HCT116 (cell line): ENCODE measurements around the gene AIRE. TPM values are rescaled to one million over a fixed set of nuclear protein-coding genes. Genes with fewer than 3 reads are reported as not detected.

ENCODE experiments used
- ATAC-seq: fragments of 200-7000 bp; cut with Tn5 transposase; 2 replicates; pipeline ENCODE4 v1.9.1; 2020; ENCODE audit warnings: mild to moderate bottlenecking, moderate library complexity
- BruUV-seq: library from RNA; stranded (reverse); fragments of 400-500 nt; replicated peaks from 2 replicates; lab custom pipeline; 2021; lab: Mats Ljungman, UMichigan
- CTCF ChIA-PET: fragments of 300-600 bp; sonication (Branson Sonifier 250); formaldehyde crosslinking; loops from one replicate; lab custom pipeline; 2021; ENCODE audit warnings: antibody characterized with exemption; lab: Charles Lee
- POLR2A ChIA-PET: fragments of 300-600, 350-600 bp; sonication (Branson Sonifier 250); formaldehyde crosslinking; loops from one replicate; lab custom pipeline; 2021; ENCODE audit warnings: antibody characterized with exemption; lab: Charles Lee
- RAD21 ChIA-PET, 2 experiments: fragments of 300-600 bp; sonication (Branson Sonifier 250); formaldehyde crosslinking; loops; one replicate each; lab custom pipeline; 2023; ENCODE audit warnings: low total read pairs in 2 of 2; ENCODE audit not compliant: uncharacterized antibody in 2 of 2, unreplicated experiment in 2 of 2, low non-redundant PET in 1 of 2; lab: Charles Lee
- DNase-seq: peaks from one replicate; pipeline ENCODE4 v3.0.0-alpha.2; 2010; ENCODE audit warnings: low read depth, low spot score
- H2AFZ ChIP-seq: fragments of 200-600 bp; shearing (Covaris generic), sonication (generic); 2 replicates; pipeline ENCODE4 v1.6.1; 2017; ENCODE audit warnings: low read depth, mixed run types, mixed read lengths, antibody characterized with exemption, low read length; ENCODE audit not compliant: poor library complexity, severe bottlenecking
- H3K27ac ChIP-seq: 2 replicates; pipeline ENCODE4 v1.5.1; 2012; ENCODE audit warnings: low read depth, low read length
- H3K27me3 ChIP-seq: fragments of 200-600 bp; sonication (generic); 2 replicates; pipeline ENCODE4 v1.6.1; 2016; ENCODE audit warnings: mixed run types, low read length, mixed read lengths; ENCODE audit not compliant: insufficient read depth
- H3K36me3 ChIP-seq, 2 experiments: fragments of 200-500 bp in 1 of 2; fragments of 200-600 bp in 1 of 2; sonication (Bioruptor generic) in 1 of 2; sonication (generic) in 1 of 2; 2 replicates each; pipeline versions ENCODE4 v1.5.1 to v1.6.1; 2014 to 2016; ENCODE audit warnings: low read length in 2 of 2, inconsistent platforms in 1 of 2, mixed read lengths in 1 of 2, mixed run types in 1 of 2; ENCODE audit not compliant: insufficient read depth in 2 of 2, control insufficient read depth in 1 of 2
- H3K4me1 ChIP-seq, 2 experiments: fragments of 200-600 bp in 1 of 2; sonication (generic) in 1 of 2; 2 replicates each; pipeline versions ENCODE4 v1.5.1 to v1.6.1; 2012 to 2017; ENCODE audit warnings: low read length in 2 of 2, inconsistent platforms in 1 of 2, mild to moderate bottlenecking in 1 of 2, mixed read lengths in 1 of 2, mixed run types in 1 of 2, moderate library complexity in 1 of 2; ENCODE audit not compliant: insufficient read depth in 2 of 2, control insufficient read depth in 1 of 2
- H3K4me2 ChIP-seq: fragments of 200-600 bp; sonication (generic); 2 replicates; pipeline ENCODE4 v1.6.1; 2017; ENCODE audit warnings: mixed run types, low read length, mixed read lengths
- H3K4me3 ChIP-seq, 2 experiments: fragments of 200-600 bp in 1 of 2; sonication (generic) in 1 of 2; replicated peaks in 1 of 2; 2 replicates each; pipeline ENCODE4 v1.5.1; 2011 to 2016; ENCODE audit warnings: low read length in 2 of 2, control low read depth in 1 of 2, low read depth in 1 of 2, mild to moderate bottlenecking in 1 of 2, mixed read lengths in 1 of 2, mixed run types in 1 of 2
- H3K79me2 ChIP-seq: fragments of 200-600 bp; sonication (generic); 2 replicates; pipeline ENCODE4 v1.6.1; 2017; ENCODE audit warnings: mild to moderate bottlenecking, mixed run types, low read length, moderate library complexity, mixed read lengths; ENCODE audit not compliant: insufficient read depth
- H3K9ac ChIP-seq: fragments of 200-600 bp; sonication (generic); 2 replicates; pipeline ENCODE4 v1.6.1; 2016; ENCODE audit warnings: low read length, mixed read lengths
- H3K9me2 ChIP-seq: fragments of 200-600 bp; sonication (generic), shearing (Covaris generic); 2 replicates; pipeline ENCODE4 v1.6.1; 2017; ENCODE audit warnings: mixed run types, mild to moderate bottlenecking, moderate library complexity; ENCODE audit not compliant: insufficient read depth
- H3K9me3 ChIP-seq, 2 experiments: fragments of 200-500 bp in 1 of 2; fragments of 200-600 bp in 1 of 2; sonication (Bioruptor generic) in 1 of 2; sonication (generic) in 1 of 2; 2 replicates each; pipeline ENCODE4 v1.6.1; 2014 to 2017; ENCODE audit warnings: low read length in 2 of 2, mixed read lengths in 2 of 2, inconsistent platforms in 1 of 2, low read depth in 1 of 2, mild to moderate bottlenecking in 1 of 2, mixed run types in 1 of 2, moderate library complexity in 1 of 2; ENCODE audit not compliant: control insufficient read depth in 1 of 2, insufficient read depth in 1 of 2
- H4K20me1 ChIP-seq: fragments of 200-600 bp; sonication (generic), shearing (Covaris generic); 2 replicates; pipeline ENCODE4 v1.6.1; 2017; ENCODE audit warnings: mixed run types, mild to moderate bottlenecking, moderate library complexity; ENCODE audit not compliant: insufficient read depth
- CBX3 ChIP-seq: IDR thresholded peaks from 2 replicates; pipeline ENCODE4 v1.6.1; 2012; ENCODE audit warnings: low read depth
- CTCF ChIP-seq, 3 experiments: fragments of 200-600 bp in 1 of 3; sonication (generic) in 1 of 3; IDR thresholded peaks in 2 of 3; conservative IDR thresholded peaks in 1 of 3; 2 replicates each; pipeline ENCODE4 v1.5.1; 2012 to 2017; ENCODE audit warnings: low read depth in 2 of 3, low read length in 2 of 3, antibody characterized with exemption in 1 of 3, borderline replicate concordance in 1 of 3, control low read depth in 1 of 3, mild to moderate bottlenecking in 1 of 3, mixed read lengths in 1 of 3, mixed run types in 1 of 3, moderate library complexity in 1 of 3; ENCODE audit not compliant: insufficient read depth in 1 of 3
- ELF1 ChIP-seq: IDR thresholded peaks from 2 replicates; pipeline ENCODE4 v1.6.1; 2012; ENCODE audit warnings: low read depth, borderline replicate concordance
- FOSL1 ChIP-seq: IDR thresholded peaks from 2 replicates; pipeline ENCODE4 v1.6.1; 2012; ENCODE audit warnings: low read depth
- MAX ChIP-seq: IDR thresholded peaks from 2 replicates; pipeline ENCODE4 v1.6.1; 2012
- POLR2A ChIP-seq: IDR thresholded peaks from 2 replicates; pipeline ENCODE4 v1.7.0; 2011; ENCODE audit warnings: borderline replicate concordance; ENCODE audit not compliant: insufficient read depth, insufficient read length; ENCODE audit errors: extremely low read depth
- POLR2AphosphoS5 ChIP-seq: IDR thresholded peaks from 2 replicates; pipeline ENCODE4 v1.6.1; 2011; ENCODE audit warnings: mild to moderate bottlenecking, low read depth, low read length, moderate library complexity
- RAD21 ChIP-seq: IDR thresholded peaks from 2 replicates; pipeline ENCODE4 v1.6.1; 2012; ENCODE audit warnings: low read depth, mild to moderate bottlenecking
- SP1 ChIP-seq: IDR thresholded peaks from 2 replicates; pipeline ENCODE4 v1.6.1; 2012; ENCODE audit warnings: low read depth
- SRF ChIP-seq: IDR thresholded peaks from 2 replicates; pipeline ENCODE4 v1.6.1; 2012; ENCODE audit warnings: low read depth
- TCF7L2 ChIP-seq: IDR thresholded peaks from 2 replicates; pipeline ENCODE4 v1.7.0; 2011; ENCODE audit warnings: borderline replicate concordance, inconsistent platforms; ENCODE audit not compliant: insufficient read depth, insufficient read length; ENCODE audit errors: extremely low read depth
- intact Hi-C: fragments of 100-400 bp; cut with micrococcal nuclease; formaldehyde crosslinking; loops from 2 replicates; pipeline ENCODE4 v1.10.0; 2022
- total RNA-seq: library from RNA; stranded (reverse); gene quantifications from one replicate; pipeline ENCODE4 v1.2.1, GENCODE V29; 2021; ENCODE audit not compliant: unreplicated experiment
- TF ChIP-seq, protein P1 (sequence below): IDR thresholded peaks from 2 replicates; pipeline ENCODE4 v1.6.1; 2012

AIRE gene
- total RNA-seq, 1 experiment from 2014 or later, result not detected

DNA sequence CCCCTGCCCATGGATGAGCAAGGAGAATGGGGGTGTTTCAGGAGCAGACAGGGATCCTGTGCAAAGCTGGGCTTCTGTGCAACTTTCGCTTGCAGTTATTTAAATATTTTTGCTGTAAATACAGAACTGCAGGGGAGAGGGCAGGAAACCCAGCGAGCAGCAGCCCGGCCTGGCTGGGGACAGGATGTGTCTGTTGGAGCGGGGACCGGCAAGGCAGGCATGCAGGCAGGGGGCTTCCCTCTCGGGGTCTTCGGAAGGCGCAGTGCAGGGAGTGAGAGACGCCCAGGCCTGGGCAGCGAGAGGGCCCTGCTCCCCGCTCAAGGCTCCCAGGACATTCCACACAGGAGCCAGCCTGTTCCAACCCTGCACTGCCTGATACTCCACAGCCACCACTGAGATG lies 1.7 kb upstream of the AIRE start:
- CTCF ChIA-PET, result no interaction called here
- no peaks in the 10 kb centered on the region for H4K20me1 ChIP-seq
- no peaks in the 10 kb centered on the region for H3K79me2 ChIP-seq
- DNase-seq (no peak), ATAC-seq (no peak)
- no peaks in the 10 kb centered on the region for H3K27me3 ChIP-seq
- RAD21 ChIA-PET, result no interaction called here
- intact Hi-C loops, result no loop called here
- H2AFZ ChIP-seq, result no peak overlapping the region
- no TSS peak for BruUV-seq
- H3K4me2 ChIP-seq, result no peak overlapping the region
- TF ChIP-seq CBX3, result no peak
- no peak for TF ChIP-seq ELF1
- TF ChIP-seq POLR2A, result no peak
- TF ChIP-seq FOSL1, result no peak
- TF ChIP-seq TCF7L2, result no peak
- TF ChIP-seq SRF, result no peak
- TF ChIP-seq CTCF (IDR thresholded peaks at IDR 0.05 in 2 of 3, conservative IDR thresholded peaks at IDR 0.05 in 1 of 3; ENCODE audit: borderline replicate concordance in 1 of 3, insufficient read depth in 1 of 3, low read depth in 2 of 3, low read length in 2 of 3), result no peak
- TF ChIP-seq SP1, result no peak
- TF ChIP-seq POLR2AphosphoS5, result no peak
- TF ChIP-seq, protein P1, sequence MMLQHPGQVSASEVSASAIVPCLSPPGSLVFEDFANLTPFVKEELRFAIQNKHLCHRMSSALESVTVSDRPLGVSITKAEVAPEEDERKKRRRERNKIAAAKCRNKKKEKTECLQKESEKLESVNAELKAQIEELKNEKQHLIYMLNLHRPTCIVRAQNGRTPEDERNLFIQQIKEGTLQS, result no peak
- TF ChIP-seq MAX, result no peak
- no peak for TF ChIP-seq RAD21
- no peaks in the 10 kb centered on the region for H3K36me3 ChIP-seq
- no peaks in the 10 kb centered on the region for H3K9me3 ChIP-seq
- H3K4me3 ChIP-seq, result no peak overlapping the region
- POLR2A ChIA-PET, result no interaction called here
- H3K4me1 ChIP-seq, result no peaks in the 10 kb centered on the region
- H3K27ac ChIP-seq, result no peak overlapping the region
- no peak overlapping the region for H3K9ac ChIP-seq
- no peaks in the 10 kb centered on the region for H3K9me2 ChIP-seq
